Measurements from ENCODE around the gene ZNF441. TPM values are rescaled to one million over a fixed set of nuclear protein-coding genes. Genes with fewer than 3 reads are reported as not detected.

ZNF441 gene
- total and polyA plus RNA-seq, 2 of the 13 experiments (the other 11 are each of a cell fraction or from before 2014, with no cell fraction given) = 2.8 to 10.0 TPM

DNA sequence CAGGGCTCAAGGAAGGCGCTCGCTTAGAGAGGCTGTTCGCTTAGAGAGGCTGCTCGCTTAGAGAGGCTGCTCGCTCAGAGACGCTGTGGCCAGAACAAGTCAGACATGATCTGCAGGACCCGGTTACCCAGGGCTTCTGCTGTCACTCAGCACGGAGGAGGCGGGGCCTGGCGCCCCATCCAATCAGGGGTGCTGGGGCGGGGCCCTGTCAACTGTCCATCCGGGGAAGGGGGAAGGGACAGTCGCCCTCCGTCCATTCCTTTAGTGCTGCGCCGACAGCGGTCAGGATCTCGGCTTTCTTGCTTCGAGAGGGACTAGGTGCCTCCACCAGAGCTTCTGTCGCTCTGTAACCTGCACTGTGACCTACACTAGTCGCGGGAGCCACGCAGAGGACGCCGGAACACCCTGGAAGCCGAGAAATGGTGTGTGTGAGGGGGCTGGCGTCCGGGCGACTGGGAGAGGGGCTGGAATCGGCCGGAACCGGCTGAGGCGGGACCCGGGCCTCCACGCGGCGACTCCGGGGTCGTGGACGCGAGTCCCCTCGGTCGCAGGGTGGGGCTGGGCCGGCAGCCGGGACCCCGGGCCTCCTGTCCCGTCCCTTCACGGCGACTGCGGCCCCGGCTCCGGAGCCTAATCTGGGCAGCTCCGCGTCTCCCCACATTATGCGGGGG, 47.4 kb downstream of the ZNF441 start, which contains the start of gene ZNF440 (continued):
- TF ChIP-seq, protein P1, sequence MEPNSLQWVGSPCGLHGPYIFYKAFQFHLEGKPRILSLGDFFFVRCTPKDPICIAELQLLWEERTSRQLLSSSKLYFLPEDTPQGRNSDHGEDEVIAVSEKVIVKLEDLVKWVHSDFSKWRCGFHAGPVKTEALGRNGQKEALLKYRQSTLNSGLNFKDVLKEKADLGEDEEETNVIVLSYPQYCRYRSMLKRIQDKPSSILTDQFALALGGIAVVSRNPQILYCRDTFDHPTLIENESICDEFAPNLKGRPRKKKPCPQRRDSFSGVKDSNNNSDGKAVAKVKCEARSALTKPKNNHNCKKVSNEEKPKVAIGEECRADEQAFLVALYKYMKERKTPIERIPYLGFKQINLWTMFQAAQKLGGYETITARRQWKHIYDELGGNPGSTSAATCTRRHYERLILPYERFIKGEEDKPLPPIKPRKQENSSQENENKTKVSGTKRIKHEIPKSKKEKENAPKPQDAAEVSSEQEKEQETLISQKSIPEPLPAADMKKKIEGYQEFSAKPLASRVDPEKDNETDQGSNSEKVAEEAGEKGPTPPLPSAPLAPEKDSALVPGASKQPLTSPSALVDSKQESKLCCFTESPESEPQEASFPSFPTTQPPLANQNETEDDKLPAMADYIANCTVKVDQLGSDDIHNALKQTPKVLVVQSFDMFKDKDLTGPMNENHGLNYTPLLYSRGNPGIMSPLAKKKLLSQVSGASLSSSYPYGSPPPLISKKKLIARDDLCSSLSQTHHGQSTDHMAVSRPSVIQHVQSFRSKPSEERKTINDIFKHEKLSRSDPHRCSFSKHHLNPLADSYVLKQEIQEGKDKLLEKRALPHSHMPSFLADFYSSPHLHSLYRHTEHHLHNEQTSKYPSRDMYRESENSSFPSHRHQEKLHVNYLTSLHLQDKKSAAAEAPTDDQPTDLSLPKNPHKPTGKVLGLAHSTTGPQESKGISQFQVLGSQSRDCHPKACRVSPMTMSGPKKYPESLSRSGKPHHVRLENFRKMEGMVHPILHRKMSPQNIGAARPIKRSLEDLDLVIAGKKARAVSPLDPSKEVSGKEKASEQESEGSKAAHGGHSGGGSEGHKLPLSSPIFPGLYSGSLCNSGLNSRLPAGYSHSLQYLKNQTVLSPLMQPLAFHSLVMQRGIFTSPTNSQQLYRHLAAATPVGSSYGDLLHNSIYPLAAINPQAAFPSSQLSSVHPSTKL (CRISPR knock-in tag; IDR thresholded peaks at IDR 0.05) = 0 out of 2 replicates have a peak, but pooled peaks have one; percentile 42
- TF ChIP-seq ZNF768 (CRISPR knock-in tag; IDR thresholded peaks at IDR 0.05) (peak; percentile 58; the same call in 1 of the 2 replicates), ZFY (CRISPR knock-in tag; IDR thresholded peaks at IDR 0.05) (peak; percentile 81), PRMT3 (CRISPR knock-in tag; IDR thresholded peaks at IDR 0.05; ENCODE audit: borderline replicate concordance, low read depth) (no peak), ZFP1 (CRISPR knock-in tag; IDR thresholded peaks at IDR 0.05) (0 out of 2 replicates have a peak, but pooled peaks have one; percentile 61), ZNF607 (CRISPR knock-in tag; IDR thresholded peaks at IDR 0.05; ENCODE audit: borderline replicate concordance) (peak; percentile 82), ZNF776 (CRISPR knock-in tag; IDR thresholded peaks at IDR 0.05) (0 out of 2 replicates have a peak, but pooled peaks have one; percentile 53), ZNF574 (CRISPR knock-in tag; IDR thresholded peaks at IDR 0.05) (peak; percentile 60; the same call in 1 of the 2 replicates), RBFOX2 (IDR thresholded peaks at IDR 0.05; ENCODE audit: low read depth, low read length) (peak; percentile 69), CBFB (CRISPR knock-in tag; IDR thresholded peaks at IDR 0.05) (peak; percentile 66; the same call in 1 of the 2 replicates)
- TF ChIP-seq, protein P2, sequence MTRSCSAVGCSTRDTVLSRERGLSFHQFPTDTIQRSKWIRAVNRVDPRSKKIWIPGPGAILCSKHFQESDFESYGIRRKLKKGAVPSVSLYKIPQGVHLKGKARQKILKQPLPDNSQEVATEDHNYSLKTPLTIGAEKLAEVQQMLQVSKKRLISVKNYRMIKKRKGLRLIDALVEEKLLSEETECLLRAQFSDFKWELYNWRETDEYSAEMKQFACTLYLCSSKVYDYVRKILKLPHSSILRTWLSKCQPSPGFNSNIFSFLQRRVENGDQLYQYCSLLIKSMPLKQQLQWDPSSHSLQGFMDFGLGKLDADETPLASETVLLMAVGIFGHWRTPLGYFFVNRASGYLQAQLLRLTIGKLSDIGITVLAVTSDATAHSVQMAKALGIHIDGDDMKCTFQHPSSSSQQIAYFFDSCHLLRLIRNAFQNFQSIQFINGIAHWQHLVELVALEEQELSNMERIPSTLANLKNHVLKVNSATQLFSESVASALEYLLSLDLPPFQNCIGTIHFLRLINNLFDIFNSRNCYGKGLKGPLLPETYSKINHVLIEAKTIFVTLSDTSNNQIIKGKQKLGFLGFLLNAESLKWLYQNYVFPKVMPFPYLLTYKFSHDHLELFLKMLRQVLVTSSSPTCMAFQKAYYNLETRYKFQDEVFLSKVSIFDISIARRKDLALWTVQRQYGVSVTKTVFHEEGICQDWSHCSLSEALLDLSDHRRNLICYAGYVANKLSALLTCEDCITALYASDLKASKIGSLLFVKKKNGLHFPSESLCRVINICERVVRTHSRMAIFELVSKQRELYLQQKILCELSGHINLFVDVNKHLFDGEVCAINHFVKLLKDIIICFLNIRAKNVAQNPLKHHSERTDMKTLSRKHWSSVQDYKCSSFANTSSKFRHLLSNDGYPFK (CRISPR knock-in tag; IDR thresholded peaks at IDR 0.05; ENCODE audit: borderline replicate concordance) = peak; percentile 68; the same call in 1 of the 2 replicates

Measured in HepG2 (cell line).